GM23338 (cell line): ENCODE results near the gene MPRIP. TPM values are rescaled to one million over a fixed set of nuclear protein-coding genes. Genes with fewer than 3 reads are reported as not detected.

Experiments used
- ATAC-seq: fragments of 200-7000 bp; cut with Tn5 transposase; 3 replicates; pipeline ENCODE4 v1.9.1; 2020
- DNase-seq: peaks from one replicate; pipeline ENCODE4 v3.0.0-alpha.2; 2015; ENCODE audit warnings: low spot score
- H2AFZ ChIP-seq: fragments of 200-600 bp; sonication (generic); 2 replicates; pipeline ENCODE4 v1.8.0; 2016; ENCODE audit warnings: antibody characterized with exemption, mild to moderate bottlenecking, moderate library complexity
- H3F3A ChIP-seq: fragments of 200-600 bp; sonication (generic); replicated peaks from 2 replicates; pipeline ENCODE4 v1.8.0; 2017; ENCODE audit warnings: antibody characterized with exemption, mixed run types, low read depth
- H3K27ac ChIP-seq: fragments of 200-600 bp; sonication (generic); 2 replicates; pipeline ENCODE4 v1.6.1; 2016; ENCODE audit warnings: low read depth
- H3K27me3 ChIP-seq: fragments of 200-600 bp; sonication (generic); 2 replicates; pipeline ENCODE4 v1.8.0; 2016; ENCODE audit warnings: mild to moderate bottlenecking, mixed run types, moderate library complexity; ENCODE audit not compliant: insufficient read depth
- H3K36me3 ChIP-seq: fragments of 200-600 bp; sonication (generic); 2 replicates; pipeline ENCODE4 v1.8.0; 2016; ENCODE audit warnings: mild to moderate bottlenecking; ENCODE audit not compliant: insufficient read depth
- H3K4me1 ChIP-seq: fragments of 200-600 bp; sonication (generic); 2 replicates; pipeline ENCODE4 v1.8.0; 2016; ENCODE audit warnings: mild to moderate bottlenecking, moderate library complexity; ENCODE audit not compliant: insufficient read depth
- H3K4me2 ChIP-seq: fragments of 200-600 bp; sonication (generic); 2 replicates; pipeline ENCODE4 v1.7.1; 2017; ENCODE audit warnings: mixed run types
- H3K4me3 ChIP-seq: fragments of 200-600 bp; sonication (generic); 2 replicates; pipeline ENCODE4 v1.6.1; 2016; ENCODE audit warnings: mixed run types
- H3K79me2 ChIP-seq: fragments of 200-600 bp; sonication (generic); replicated peaks from 2 replicates; pipeline ENCODE4 v1.8.0; 2017; ENCODE audit warnings: mild to moderate bottlenecking; ENCODE audit not compliant: insufficient read depth
- H3K9me2 ChIP-seq: fragments of 200-600 bp; sonication (generic); 2 replicates; pipeline ENCODE4 v1.8.0; 2017; ENCODE audit not compliant: insufficient read depth
- H4K20me1 ChIP-seq: fragments of 200-600 bp; sonication (generic); replicated peaks from 2 replicates; pipeline ENCODE4 v1.8.0; 2017; ENCODE audit warnings: mild to moderate bottlenecking; ENCODE audit not compliant: insufficient read depth
- H3K27ac Mint-ChIP-seq: 2 replicates; pipeline ENCODE4 v1.8.0; 2020; ENCODE audit warnings: inconsistent platforms, mild to moderate bottlenecking, moderate library complexity, mixed read lengths
- H3K27me3 Mint-ChIP-seq: 3 replicates; pipeline ENCODE4 v1.8.0; 2022; ENCODE audit warnings: low read depth, mild to moderate bottlenecking, moderate library complexity, mixed read lengths, inconsistent platforms; ENCODE audit not compliant: insufficient read depth, poor library complexity
- H3K36me3 Mint-ChIP-seq: 3 replicates; pipeline ENCODE4 v1.8.0; 2021; ENCODE audit warnings: low read depth, mild to moderate bottlenecking, inconsistent platforms, moderate library complexity, mixed read lengths
- H3K4me1 Mint-ChIP-seq: 3 replicates; pipeline ENCODE4 v1.8.0; 2020; ENCODE audit warnings: mild to moderate bottlenecking, inconsistent platforms, mixed read lengths
- H3K4me3 Mint-ChIP-seq: 3 replicates; pipeline ENCODE4 v1.8.0; 2021; ENCODE audit warnings: moderate library complexity, mild to moderate bottlenecking, inconsistent platforms, mixed read lengths
- H3K9me3 Mint-ChIP-seq: 3 replicates; pipeline ENCODE4 v1.8.0; 2020; ENCODE audit warnings: moderate library complexity, mild to moderate bottlenecking, inconsistent platforms, mixed read lengths
- CREB1 ChIP-seq: fragments of 250-450 bp; sonication (Bioruptor Pico); IDR thresholded peaks from 2 replicates; pipeline ENCODE4 v1.5.0; 2020; ENCODE audit warnings: low read depth, mild to moderate bottlenecking, moderate library complexity
- CTCF ChIP-seq, 2 experiments: fragments of 200-600 bp in 1 of 2; sonication (generic) in 1 of 2; conservative IDR thresholded peaks; 2 replicates each; pipeline versions ENCODE4 v1.5.1 to v1.6.1; 2016 to 2017; ENCODE audit warnings: antibody characterized with exemption in 2 of 2, low read depth in 2 of 2, mild to moderate bottlenecking in 2 of 2, moderate library complexity in 1 of 2
- ETS1 ChIP-seq: IDR thresholded peaks from 2 replicates; pipeline ENCODE4 v1.6.1; 2016; ENCODE audit warnings: antibody characterized with exemption
- EZH2 ChIP-seq: fragments of 200-600 bp; sonication (generic); IDR thresholded peaks from one replicate; pipeline ENCODE4 v1.8.0; 2017; ENCODE audit warnings: antibody characterized with exemption, mild to moderate bottlenecking, low read depth; ENCODE audit not compliant: unreplicated experiment
- EZH2phosphoT487 ChIP-seq: fragments of 200-600 bp; sonication (generic); IDR thresholded peaks from one replicate; pipeline ENCODE4 v1.8.1; 2018; ENCODE audit warnings: antibody characterized with exemption; ENCODE audit not compliant: unreplicated experiment
- JUNB ChIP-seq: IDR thresholded peaks from one replicate; pipeline ENCODE4 v1.6.1; 2016; ENCODE audit warnings: antibody characterized with exemption; ENCODE audit not compliant: unreplicated experiment
- NANOG ChIP-seq: IDR thresholded peaks from 2 replicates; pipeline ENCODE4 v1.6.1; 2016; ENCODE audit warnings: antibody characterized with exemption, borderline replicate concordance
- POLR2AphosphoS5 ChIP-seq: IDR thresholded peaks from 2 replicates; pipeline ENCODE4 v1.6.1; 2016; ENCODE audit warnings: antibody characterized with exemption, low read depth
- REST ChIP-seq: IDR thresholded peaks from one replicate; pipeline ENCODE4 v1.6.1; 2018; ENCODE audit warnings: antibody characterized with exemption; ENCODE audit not compliant: unreplicated experiment
- STAT1 ChIP-seq: IDR thresholded peaks from one replicate; pipeline ENCODE4 v1.6.1; 2016; ENCODE audit warnings: antibody characterized with exemption; ENCODE audit not compliant: unreplicated experiment
- ZNF114 ChIP-seq: fragments of 250-450 bp; sonication (Bioruptor Pico); IDR thresholded peaks from 2 replicates; pipeline ENCODE4 v1.5.0; 2020; ENCODE audit warnings: mild to moderate bottlenecking, moderate library complexity
- ZNF331 ChIP-seq: fragments of 250-450 bp; sonication (Bioruptor Pico); IDR thresholded peaks from 2 replicates; pipeline ENCODE4 v1.5.0; 2020; ENCODE audit warnings: low read depth, mild to moderate bottlenecking, moderate library complexity
- polyA plus RNA-seq: library from polyadenylated mRNA; unstranded; fragments of >200 nt; fragmentation: Nextera tagmentation; extraction: Ambion mirVana; gene quantifications from 2 replicates; pipeline ENCODE4 v1.2.1, GENCODE V29; 2016
- total RNA-seq: library from RNA; depleted of rRNA; stranded (reverse); fragments of >200 nt; shearing (Covaris generic); gene quantifications from 2 replicates; pipeline ENCODE4 v1.2.3, GENCODE V29; 2014

MPRIP gene
- total and polyA plus RNA-seq, 2 experiments from 2014 or later, result 39.3 to 113 TPM

- Mint-ChIP-seq H3K9me3 (no peaks in the 10 kb centered on the region), H3K27me3 (peaks cover 5% of the 10 kb centered on the region), H3K4me3 (no peak overlapping the region), H3K4me1 (peaks cover 13% of the 10 kb centered on the region), H3K36me3 (0 out of 3 replicates have a peak, but pooled peaks cover 4% of the 10 kb centered on the region), H3K27ac (no peak overlapping the region)
- Histone ChIP-seq H3K27me3 (no peaks in the 10 kb centered on the region), H3K79me2 (no peaks in the 10 kb centered on the region), H3K36me3 (no peaks in the 10 kb centered on the region), H3K4me2 (no peak overlapping the region), H3F3A (no peaks in the 10 kb centered on the region), H2AFZ (no peak overlapping the region), H3K4me1 (no peaks in the 10 kb centered on the region), H4K20me1 (no peaks in the 10 kb centered on the region), H3K27ac (peak overlapping the region; percentile 50; the same call in 1 of the 2 replicates), H3K4me3 (no peak overlapping the region), H3K9me2 (no peaks in the 10 kb centered on the region)
- no peak for DNase-seq
- no peak for ATAC-seq
- TF ChIP-seq POLR2AphosphoS5 (no peak), CTCF (conservative IDR thresholded peaks at IDR 0.05; ENCODE audit: low read depth in 2 of 2) (0 out of 4 replicates have a peak, but pooled peaks of 1 of the 2 experiments have one; percentile 7)
Observed at GRCh38 chr17:17190188-17190587, 147.9 kb downstream of the MPRIP start.

- H3K4me2 ChIP-seq, result no peak overlapping the region
- no peaks in the 10 kb centered on the region for H3K36me3 ChIP-seq
- no peaks in the 10 kb centered on the region for H3F3A ChIP-seq
- no peaks in the 10 kb centered on the region for H3K27me3 ChIP-seq
- H3K4me1 ChIP-seq, result no peaks in the 10 kb centered on the region
- H2AFZ ChIP-seq, result no peak overlapping the region
- no peak for DNase-seq
- no peaks in the 10 kb centered on the region for H3K79me2 ChIP-seq
- no peak overlapping the region for H3K27ac Mint-ChIP-seq
- no peaks in the 10 kb centered on the region for H3K9me2 ChIP-seq
- peaks cover 5% of the 10 kb centered on the region for H3K27me3 Mint-ChIP-seq
- H4K20me1 ChIP-seq, result no peaks in the 10 kb centered on the region
- no peak overlapping the region for H3K27ac ChIP-seq
- no peaks in the 10 kb centered on the region for H3K36me3 Mint-ChIP-seq
- no peaks in the 10 kb centered on the region for H3K9me3 Mint-ChIP-seq
- H3K4me1 Mint-ChIP-seq, result peaks cover 2% of the 10 kb centered on the region; the same call in 2 of the 3 replicates
- no peak overlapping the region for H3K4me3 Mint-ChIP-seq
- peak; percentile 36; the same call in 2 of the 3 replicates for ATAC-seq
- no peak overlapping the region for H3K4me3 ChIP-seq
- TF ChIP-seq ZNF114 (CRISPR knock-in tag) (no peak), CREB1 (CRISPR knock-in tag) (no peak), EZH2phosphoT487 (no peak), REST (no peak), STAT1 (no peak), EZH2 (no peak), JUNB (no peak), NANOG (no peak), ETS1 (no peak), ZNF331 (CRISPR knock-in tag) (no peak), POLR2AphosphoS5 (no peak), CTCF (conservative IDR thresholded peaks at IDR 0.05; ENCODE audit: low read depth in 2 of 2) (no peak)
Observed at GRCh38 chr17:17191346-17191792, 149.1 kb downstream of the MPRIP start.
